ENCODE data around the gene NOS1AP. TPM values are rescaled to one million over a fixed set of nuclear protein-coding genes. Genes with fewer than 3 reads are reported as not detected.

The NOS1AP gene
- polyA plus RNA-seq, 1 of the 3 experiments (the other 2 are of a cell fraction): 0.03 TPM

- no peak overlapping the region for H2AFZ ChIP-seq (ENCODE audit: low read depth)
- no peaks in the 10 kb centered on the region for H3K79me2 ChIP-seq (ENCODE audit: insufficient read depth)
- H3K4me1 ChIP-seq (ENCODE audit: control insufficient read depth in 1 of 2, insufficient read depth in 2 of 2, low read depth in 1 of 2, low read length in 1 of 2): peaks cover 0 to 8% of the 10 kb centered on the region in 2 experiments; a peak in 1 of 4 replicates
- ChIA-PET CTCF (interaction anchor here (0.8 kb wide), 1 partner anchor 55 kb away, joined by 3 read pairs; no protein-coding TSS in a partner anchor), POLR2A (no interaction called here)
- H3K36me3 ChIP-seq (replicated peaks in 1 of 2; ENCODE audit: control insufficient read depth in 1 of 2, insufficient read depth in 2 of 2, low read length in 1 of 2): no peaks in the 10 kb centered on the region
- H4K20me1 ChIP-seq (ENCODE audit: insufficient read depth): no peaks in the 10 kb centered on the region
- no peak overlapping the region for H3K9ac ChIP-seq
- H3K4me3 ChIP-seq (ENCODE audit: low read depth in 2 of 2, low read length in 1 of 2): no peak overlapping the region
- TF ChIP-seq NFIC (IDR thresholded peaks at IDR 0.05; ENCODE audit: borderline replicate concordance) (no peak), RCOR1 (IDR thresholded peaks at IDR 0.05; ENCODE audit: low read length) (no peak), ZBTB33 (IDR thresholded peaks at IDR 0.05; ENCODE audit: borderline replicate concordance, low read depth) (no peak), FOXM1 (IDR thresholded peaks at IDR 0.05; ENCODE audit: low read depth) (no peak), PBX3 (IDR thresholded peaks at IDR 0.05) (no peak), EZH2phosphoT487 (IDR thresholded peaks at IDR 0.05; ENCODE audit: borderline replicate concordance, low read depth) (no peak)
- H3K27ac ChIP-seq (ENCODE audit: low read depth in 2 of 2, low read length in 1 of 2): no peak overlapping the region
- H3K9me3 ChIP-seq: no peaks in the 10 kb centered on the region
- H3K9me2 ChIP-seq: no peaks in the 10 kb centered on the region
- H3F3A ChIP-seq (replicated peaks; ENCODE audit: insufficient read depth): no peaks in the 10 kb centered on the region
- no peak overlapping the region for H3K4me2 ChIP-seq
- no peak for DNase-seq
- no peaks in the 10 kb centered on the region; the same call in 1 of the 2 replicates for H3K27me3 ChIP-seq (ENCODE audit: insufficient read depth)
- WGBS (ENCODE audit: low lambda C conversion rate): 47% methylated on average over 3 of the region's 3 CpGs
These were observed 233.0 kb downstream of the NOS1AP start for GRCh38 chr1:162302306-162303003.

- Histone ChIP-seq H3K9me2 (no peaks in the 10 kb centered on the region), H3K9ac (no peak overlapping the region), H3K4me2 (no peak overlapping the region), H3K27me3 (ENCODE audit: insufficient read depth) (no peaks in the 10 kb centered on the region; the same call in 1 of the 2 replicates), H3K36me3 (replicated peaks in 1 of 2; ENCODE audit: control insufficient read depth in 1 of 2, insufficient read depth in 2 of 2, low read length in 1 of 2) (no peaks in the 10 kb centered on the region), H3K9me3 (no peaks in the 10 kb centered on the region), H2AFZ (ENCODE audit: low read depth) (no peak overlapping the region), H3F3A (replicated peaks; ENCODE audit: insufficient read depth) (no peaks in the 10 kb centered on the region), H3K27ac (ENCODE audit: low read depth in 2 of 2, low read length in 1 of 2) (no peak overlapping the region), H3K4me1 (ENCODE audit: control insufficient read depth in 1 of 2, insufficient read depth in 2 of 2, low read depth in 1 of 2, low read length in 1 of 2) (peaks cover 0 to 8% of the 10 kb centered on the region in 2 experiments; a peak in 1 of 4 replicates), H4K20me1 (ENCODE audit: insufficient read depth) (no peaks in the 10 kb centered on the region), H3K79me2 (ENCODE audit: insufficient read depth) (no peaks in the 10 kb centered on the region), H3K4me3 (ENCODE audit: low read depth in 2 of 2, low read length in 1 of 2) (no peak overlapping the region)
- 43% methylated on average over 3 of the region's 3 CpGs for WGBS (ENCODE audit: low lambda C conversion rate)
- ChIA-PET CTCF (no interaction called here), POLR2A (no interaction called here)
- DNase-seq: no peak
- no peak for TF ChIP-seq USF1 (IDR thresholded peaks at IDR 0.05; ENCODE audit: borderline replicate concordance, low read depth)
- no peak for TF ChIP-seq IRF3 (IDR thresholded peaks at IDR 0.05; ENCODE audit: low read depth, low read length)
- TF ChIP-seq ZBTB33 (IDR thresholded peaks at IDR 0.05; ENCODE audit: borderline replicate concordance, low read depth): no peak
- no peak for TF ChIP-seq TEAD4 (IDR thresholded peaks at IDR 0.05; ENCODE audit: borderline replicate concordance, insufficient read depth)
- no peak for TF ChIP-seq EZH2phosphoT487 (IDR thresholded peaks at IDR 0.05; ENCODE audit: borderline replicate concordance, low read depth)
These were observed 233.5 kb downstream of the NOS1AP start for GRCh38 chr1:162303004-162303344.

All from SK-N-SH (cell line).